T-helper 2 cell (primary cell): ENCODE measurements around the gene PTPN14.
"Not testable (repeated sequence)": the region's sequence is repeated elsewhere in the genome, so short reads cannot be mapped to it uniquely, and the experiment has no call there.

Experiments used
- DNase-seq, 5 experiments: peaks; one replicate each; pipeline versions ENCODE4 v3.0.0 to v3.0.0-alpha.2; 2012 to 2022
- total RNA-seq, 2 donors: gene quantifications; one replicate each; lab custom pipeline; 2026; lab: John Stamatoyannopoulos, UW

The PTPN14 gene
- total RNA-seq = 0.31 to 1.5 reads per million in 2 donors

- DNase-seq = peak in 1 of 5 experiments; percentile 35
Measured at GRCh38 chr1:214551436-214552173, at the start of gene PTPN14. Gene PTPN14 (minus strand): TSS chr1:214551602. CDS start chr1:214464803, 86,799 bp downstream.

- no peak for DNase-seq
Measured at GRCh38 chr1:214593158-214593557, 41.8 kb upstream of the PTPN14 start.

- not testable (repeated sequence) for DNase-seq
Measured at GRCh38 chr1:214591918-214592317, 40.5 kb upstream of the PTPN14 start.

GRCh38 chr1:214590696-214591095, 39.3 kb upstream of the PTPN14 start:
- no peak for DNase-seq

- DNase-seq = no peak
Measured at GRCh38 chr1:214588963-214589597, 37.7 kb upstream of the PTPN14 start.

- no peak for DNase-seq
Measured at GRCh38 chr1:214587165-214587564, 35.8 kb upstream of the PTPN14 start.

- DNase-seq = no peak
Measured at GRCh38 chr1:214586621-214587020, 35.2 kb upstream of the PTPN14 start.

- DNase-seq = peak in 1 of 5 experiments; percentile 57
Measured at GRCh38 chr1:214584805-214585766, 33.7 kb upstream of the PTPN14 start.

GRCh38 chr1:214583824-214584554, 32.6 kb upstream of the PTPN14 start:
- no peak for DNase-seq

GRCh38 chr1:214583113-214583512, 31.7 kb upstream of the PTPN14 start:
- no peak for DNase-seq

GRCh38 chr1:214582289-214582891, 31.0 kb upstream of the PTPN14 start:
- DNase-seq = no peak

GRCh38 chr1:214581785-214582184, 30.4 kb upstream of the PTPN14 start:
- no peak for DNase-seq

GRCh38 chr1:214579183-214579582, 27.8 kb upstream of the PTPN14 start:
- no peak for DNase-seq

GRCh38 chr1:214576120-214576519, 24.7 kb upstream of the PTPN14 start:
- DNase-seq = not testable (repeated sequence)

GRCh38 chr1:214574598-214575411, 23.4 kb upstream of the PTPN14 start:
- no peak for DNase-seq

GRCh38 chr1:214573386-214574318, 22.2 kb upstream of the PTPN14 start:
- no peak for DNase-seq

GRCh38 chr1:214571281-214571680, 19.9 kb upstream of the PTPN14 start:
- DNase-seq = no peak

- no peak for DNase-seq
Measured at GRCh38 chr1:214570442-214570841, 19.0 kb upstream of the PTPN14 start.

- no peak for DNase-seq
Measured at GRCh38 chr1:214569357-214570004, 18.1 kb upstream of the PTPN14 start.
